Measurements from ENCODE around the gene RPL10A. TPM values are rescaled to one million over a fixed set of nuclear protein-coding genes. Genes with fewer than 3 reads are reported as not detected.
A peak's percentile ranks its signal among the peaks of the same experiment; 100 is the strongest.

Gene RPL10A
- total RNA-seq, 2 donors from 2014 or later: 998 to 1,213 TPM

DNA sequence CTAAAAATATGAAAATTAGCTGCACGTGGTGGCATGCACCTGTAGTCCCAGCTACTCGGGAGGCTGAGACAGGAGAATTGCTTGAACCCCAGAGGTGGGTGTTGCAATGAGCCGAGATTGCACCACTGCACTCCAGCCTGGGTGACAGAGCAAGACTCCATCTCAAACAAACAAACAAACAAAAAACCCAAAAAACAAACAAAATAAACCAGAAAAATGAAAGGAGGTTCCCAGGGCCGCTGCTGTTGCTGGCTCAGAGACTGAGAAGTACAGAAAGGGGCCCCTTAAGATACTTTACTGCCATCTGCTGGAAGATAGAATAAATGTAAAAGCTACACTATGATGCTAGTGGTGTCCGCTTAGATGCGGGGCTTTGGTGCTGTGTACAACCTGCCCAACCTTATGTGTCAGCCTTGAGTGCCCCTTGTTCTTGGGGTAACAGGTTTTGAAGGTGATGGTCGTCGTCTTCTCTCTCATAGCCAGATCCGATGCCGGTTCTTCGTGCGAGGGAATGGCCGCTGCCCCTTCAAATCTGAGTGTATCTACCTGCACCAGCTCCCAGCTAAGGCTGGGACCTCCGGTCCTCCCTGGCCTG, 18.8 kb upstream of the RPL10A start:
- H3K27me3 ChIP-seq: no peaks in the 10 kb centered on the region
- H3K4me3 ChIP-seq: no peak overlapping the region
- no peaks in the 10 kb centered on the region for H3K36me3 ChIP-seq
- H3K4me1 ChIP-seq: peaks cover 6% of the 10 kb centered on the region
- H3K9me3 ChIP-seq: no peaks in the 10 kb centered on the region
- intact Hi-C loops (cut with DNase I): loop anchor here (5.0 kb wide), 1 partner anchor 152 kb away; the partner anchor contains the start of gene DEF6
- DNase-seq: no peak
- no peak overlapping the region for H3K27ac ChIP-seq
- peak; percentile 66 for TF ChIP-seq CTCF (IDR thresholded peaks at IDR 0.05)
- no peak overlapping the region for H3K9ac ChIP-seq (ENCODE audit: low read depth in 2 of 2, low read length in 2 of 2)

GRCh38 chr6:35451354-35452182, 16.6 kb upstream of the RPL10A start:
- Histone ChIP-seq H3K9ac (ENCODE audit: low read depth in 2 of 2, low read length in 2 of 2) (no peak overlapping the region), H3K27ac (no peak overlapping the region), H3K36me3 (no peaks in the 10 kb centered on the region), H3K4me1 (peaks cover 6% of the 10 kb centered on the region), H3K9me3 (no peaks in the 10 kb centered on the region), H3K27me3 (no peaks in the 10 kb centered on the region), H3K4me3 (peak overlapping the region; percentile 74)
- intact Hi-C loops (cut with DNase I): no loop called here
- DNase-seq: no peak
- no peak for TF ChIP-seq CTCF (IDR thresholded peaks at IDR 0.05)

DNA sequence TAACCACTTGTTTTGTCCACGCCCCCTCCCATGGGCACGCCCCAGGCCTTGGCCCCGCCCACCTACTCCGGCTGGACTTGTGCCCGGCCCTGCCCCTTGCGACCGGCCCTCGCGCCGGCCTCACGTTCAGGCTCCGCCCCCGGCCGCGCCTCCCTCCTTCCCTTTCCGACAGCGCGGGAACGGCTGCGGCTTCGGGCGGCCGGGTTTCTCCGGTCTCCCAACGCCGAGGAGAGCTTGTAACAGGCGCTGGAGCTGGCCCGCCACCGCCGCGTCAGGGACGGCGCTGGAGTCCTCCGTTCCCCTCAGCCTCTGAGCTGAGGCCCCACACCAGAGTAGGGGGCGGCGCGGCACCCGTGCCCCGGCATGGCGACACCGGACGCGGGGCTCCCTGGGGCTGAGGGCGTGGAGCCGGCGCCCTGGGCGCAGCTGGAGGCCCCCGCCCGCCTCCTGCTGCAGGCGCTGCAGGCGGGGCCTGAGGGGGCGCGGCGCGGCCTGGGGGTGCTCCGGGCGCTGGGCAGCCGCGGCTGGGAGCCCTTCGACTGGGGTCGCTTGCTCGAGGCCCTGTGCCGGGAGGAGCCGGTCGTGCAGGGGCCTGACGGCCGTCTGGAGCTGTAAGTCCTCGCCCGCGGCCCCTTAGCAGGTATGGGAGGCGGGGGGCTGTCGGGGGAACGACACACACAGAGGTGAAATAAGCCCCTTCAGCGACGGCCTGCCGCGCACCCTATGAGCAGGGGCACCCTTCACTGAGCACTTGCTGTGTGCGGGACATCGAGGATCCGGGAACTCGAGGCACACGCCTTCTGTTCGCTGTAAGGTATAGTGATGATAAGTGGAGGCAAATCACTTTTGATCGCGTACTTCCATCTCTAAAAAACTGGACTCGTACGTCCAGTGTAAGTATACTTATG, 15.8 kb upstream of the RPL10A start, which contains the start of gene FANCE:
Gene FANCE (plus strand): TSS at position 156 of the 908 bp plus-strand sequence. CDS start 208 bp downstream, at position 364.
- no peak for TF ChIP-seq CTCF (IDR thresholded peaks at IDR 0.05)
- H3K9ac ChIP-seq (ENCODE audit: low read depth in 2 of 2, low read length in 2 of 2): peak within 1 kb of the TSS; percentile 61 to 77
- peak; percentile 99 for DNase-seq
- no peaks in the 10 kb centered on the region for H3K36me3 ChIP-seq
- no peaks in the 10 kb centered on the region for H3K27me3 ChIP-seq
- H3K4me1 ChIP-seq: peaks cover 6% of the 10 kb centered on the region
- H3K27ac ChIP-seq: peak within 1 kb of the TSS; percentile 72
- peak within 1 kb of the TSS; percentile 74 for H3K4me3 ChIP-seq
- no peaks in the 10 kb centered on the region for H3K9me3 ChIP-seq
- intact Hi-C loops (cut with DNase I): no loop called here

- Histone ChIP-seq H3K9me3 (no peaks in the 10 kb centered on the region), H3K4me3 (peak overlapping the region; percentile 74), H3K36me3 (no peaks in the 10 kb centered on the region), H3K9ac (ENCODE audit: low read depth in 2 of 2, low read length in 2 of 2) (peak overlapping the region in 1 of 2 donors; percentile 77), H3K27me3 (no peaks in the 10 kb centered on the region), H3K4me1 (peaks cover 6% of the 10 kb centered on the region), H3K27ac (no peak overlapping the region)
- DNase-seq: no peak
- intact Hi-C loops (cut with DNase I): no loop called here
- no peak for TF ChIP-seq CTCF (IDR thresholded peaks at IDR 0.05)
Measured at GRCh38 chr6:35453236-35453635, 15.0 kb upstream of the RPL10A start.
